HepG2 (cell line): Measurements from ENCODE around the gene CYCS. TPM values are rescaled to one million over a fixed set of nuclear protein-coding genes. Genes with fewer than 3 reads are reported as not detected.

Experiments
- ATF7 ChIP-seq, 2 experiments: fragments of 450-650 bp in 1 of 2; sonication (generic) in 1 of 2; formaldehyde crosslinking in 1 of 2; IDR thresholded peaks; 2 replicates each; pipeline versions ENCODE4 v1.4.0 to v1.6.1; 2016 to 2020; ENCODE audit warnings: antibody characterized with exemption in 1 of 2, mild to moderate bottlenecking in 1 of 2, missing genetic modification reagents in 1 of 2
- GFI1 ChIP-seq: sonication (generic); formaldehyde crosslinking; IDR thresholded peaks from 2 replicates; pipeline ENCODE4 v1.5.0; 2020; ENCODE audit warnings: missing genetic modification reagents, mild to moderate bottlenecking, borderline replicate concordance
- HOMEZ ChIP-seq: IDR thresholded peaks from 2 replicates; pipeline ENCODE4 v1.6.1; 2016; ENCODE audit warnings: low read depth
- MNT ChIP-seq: fragments of 450-650 bp; IDR thresholded peaks from 2 replicates; pipeline ENCODE4 v1.6.1; 2016
- MXD1 ChIP-seq: sonication (generic); formaldehyde crosslinking; IDR thresholded peaks from 2 replicates; pipeline ENCODE4 v1.4.0; 2020; ENCODE audit warnings: mild to moderate bottlenecking, missing genetic modification reagents
- NCOA5 ChIP-seq: sonication (generic); formaldehyde crosslinking; IDR thresholded peaks from 2 replicates; pipeline ENCODE4 v1.4.0; 2020; ENCODE audit warnings: missing genetic modification reagents
- PHB2 ChIP-seq: fragments of 450-650 bp; IDR thresholded peaks from 2 replicates; pipeline ENCODE4 v1.6.1; 2018; ENCODE audit not compliant: partially characterized antibody
- RAD51 ChIP-seq: fragments of 450-650 bp; IDR thresholded peaks from 2 replicates; pipeline ENCODE4 v1.6.1; 2016; ENCODE audit warnings: borderline replicate concordance
- THAP11 ChIP-seq: IDR thresholded peaks from 2 replicates; pipeline ENCODE4 v1.6.1; 2016; ENCODE audit warnings: missing biosample characterization, missing genetic modification reagents
- THYN1 ChIP-seq: sonication (generic); formaldehyde crosslinking; IDR thresholded peaks from 2 replicates; pipeline ENCODE4 v1.8.1; 2023; ENCODE audit warnings: low read depth, mild to moderate bottlenecking, moderate library complexity, missing genetic modification reagents, borderline replicate concordance
- WIZ ChIP-seq: sonication (generic); formaldehyde crosslinking; IDR thresholded peaks from 2 replicates; pipeline ENCODE4 v1.5.1; 2020; ENCODE audit warnings: mild to moderate bottlenecking, missing genetic modification reagents
- YEATS2 ChIP-seq: sonication (generic); formaldehyde crosslinking; IDR thresholded peaks from 2 replicates; pipeline ENCODE4 v1.4.0; 2020; ENCODE audit warnings: missing genetic modification reagents, borderline replicate concordance
- ZBTB25 ChIP-seq: IDR thresholded peaks from 2 replicates; pipeline ENCODE4 v1.6.1; 2018; ENCODE audit warnings: missing genetic modification reagents
- ZNF12 ChIP-seq: sonication (generic); formaldehyde crosslinking; IDR thresholded peaks from 2 replicates; pipeline ENCODE4 v1.5.0; 2020; ENCODE audit warnings: missing genetic modification reagents
- ZNF589 ChIP-seq: sonication (generic); formaldehyde crosslinking; conservative IDR thresholded peaks from 2 replicates; pipeline ENCODE4 v1.8.0; 2022; ENCODE audit warnings: mild to moderate bottlenecking, moderate library complexity, missing genetic modification reagents
- ZNF83 ChIP-seq: sonication (generic); formaldehyde crosslinking; IDR thresholded peaks from 2 replicates; pipeline ENCODE4 v1.4.0; 2020; ENCODE audit warnings: missing genetic modification reagents, mild to moderate bottlenecking, borderline replicate concordance
- polyA plus RNA-seq, 8 experiments: library from polyadenylated mRNA; depleted of rRNA in 3 of 8; stranded (reverse) in 7 of 8; unstranded in 1 of 8; fragments of >200 nt; fragmentation: Illumina TruSeq in 4 of 8; extraction: Trizol in 4 of 8; gene quantifications; 2 replicates each; pipeline versions ENCODE4 v1.2.1 to v1.2.3, GENCODE V29; 2011 to 2016; ENCODE audit warnings: low read depth in 4 of 8, missing spikeins in 1 of 8, mixed read lengths in 1 of 8; ENCODE audit not compliant: insufficient read depth in 1 of 8
- total RNA-seq, 5 experiments: library from RNA; depleted of rRNA; stranded (reverse); fragments of >200 nt; fragmentation: Illumina TruSeq; extraction: Trizol; gene quantifications; 2 replicates each; pipeline ENCODE4 v1.2.3, GENCODE V29; 2016; ENCODE audit warnings: low read depth in 1 of 5

CYCS gene
- total and polyA plus RNA-seq, 2 of the 13 experiments (the other 11 are each of a cell fraction or from before 2014, with no cell fraction given), result 35.9 to 202 TPM

GRCh38 chr7:25125137-25125946, at the start of gene CYCS (continued):
- TF ChIP-seq ZNF589 (CRISPR knock-in tag) (peak; percentile 98), ZNF83 (CRISPR knock-in tag) (no peak; the same call in 1 of the 2 replicates), WIZ (CRISPR knock-in tag) (peak; percentile 82; the same call in 1 of the 2 replicates), RAD51 (no peak), PHB2 (no peak), GFI1 (no peak; the same call in 1 of the 2 replicates), NCOA5 (CRISPR knock-in tag) (no peak), YEATS2 (CRISPR knock-in tag) (peak; percentile 99), THAP11 (peak; percentile 96), ZBTB25 (CRISPR knock-in tag) (peak; percentile 92; the same call in 1 of the 2 replicates), ATF7 (IDR thresholded peaks at IDR 0.05) (peak; percentile 100), ATF7 (CRISPR knock-in tag; IDR thresholded peaks at IDR 0.05) (peak; percentile 100), HOMEZ (CRISPR knock-in tag) (peak; percentile 98), THYN1 (CRISPR knock-in tag) (no peak), MNT (peak; percentile 73), MXD1 (CRISPR knock-in tag) (peak; percentile 60), ZNF12 (0 out of 2 replicates have a peak, but pooled peaks have one; percentile 14)
